ENCODE results near the gene GNAQ. TPM values are rescaled to one million over a fixed set of nuclear protein-coding genes. Genes with fewer than 3 reads are reported as not detected.

Gene GNAQ
- polyA plus RNA-seq, 1 of the 3 experiments (the other 2 are of a cell fraction), result 20.9 TPM

DNA sequence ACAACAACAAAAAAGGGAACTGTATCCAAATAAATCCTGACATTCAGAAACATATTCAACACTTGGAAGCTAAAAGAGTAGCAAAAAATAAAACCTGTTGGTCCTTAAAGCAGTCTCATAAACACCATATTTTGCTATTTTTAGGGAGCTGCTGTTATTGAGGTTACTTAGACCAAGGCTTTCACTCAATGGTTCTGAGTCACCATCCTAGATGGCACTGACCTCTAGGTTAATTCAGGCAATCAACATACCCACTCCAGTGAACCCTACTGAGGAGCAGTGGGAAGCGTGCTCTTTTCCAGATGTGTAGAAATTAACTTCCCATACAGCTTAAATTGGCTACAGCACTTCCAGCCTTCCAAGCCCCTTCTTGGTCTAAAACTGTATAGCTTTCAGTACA is 5.2 kb downstream of the GNAQ start:
- H3F3A ChIP-seq (replicated peaks; ENCODE audit: insufficient read depth), result peaks cover 15% of the 10 kb centered on the region
- no peaks in the 10 kb centered on the region for H3K9me2 ChIP-seq
- TF ChIP-seq, protein P1, sequence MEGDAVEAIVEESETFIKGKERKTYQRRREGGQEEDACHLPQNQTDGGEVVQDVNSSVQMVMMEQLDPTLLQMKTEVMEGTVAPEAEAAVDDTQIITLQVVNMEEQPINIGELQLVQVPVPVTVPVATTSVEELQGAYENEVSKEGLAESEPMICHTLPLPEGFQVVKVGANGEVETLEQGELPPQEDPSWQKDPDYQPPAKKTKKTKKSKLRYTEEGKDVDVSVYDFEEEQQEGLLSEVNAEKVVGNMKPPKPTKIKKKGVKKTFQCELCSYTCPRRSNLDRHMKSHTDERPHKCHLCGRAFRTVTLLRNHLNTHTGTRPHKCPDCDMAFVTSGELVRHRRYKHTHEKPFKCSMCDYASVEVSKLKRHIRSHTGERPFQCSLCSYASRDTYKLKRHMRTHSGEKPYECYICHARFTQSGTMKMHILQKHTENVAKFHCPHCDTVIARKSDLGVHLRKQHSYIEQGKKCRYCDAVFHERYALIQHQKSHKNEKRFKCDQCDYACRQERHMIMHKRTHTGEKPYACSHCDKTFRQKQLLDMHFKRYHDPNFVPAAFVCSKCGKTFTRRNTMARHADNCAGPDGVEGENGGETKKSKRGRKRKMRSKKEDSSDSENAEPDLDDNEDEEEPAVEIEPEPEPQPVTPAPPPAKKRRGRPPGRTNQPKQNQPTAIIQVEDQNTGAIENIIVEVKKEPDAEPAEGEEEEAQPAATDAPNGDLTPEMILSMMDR (IDR thresholded peaks at IDR 0.05), result no peak
- no peak for TF ChIP-seq FOXJ3 (CRISPR knock-in tag; IDR thresholded peaks at IDR 0.05)
- TF ChIP-seq RFX5 (IDR thresholded peaks at IDR 0.05; ENCODE audit: low read length), result no peak
- TF ChIP-seq RCOR1 (IDR thresholded peaks at IDR 0.05; ENCODE audit: low read length), result no peak
- TF ChIP-seq, protein P2, sequence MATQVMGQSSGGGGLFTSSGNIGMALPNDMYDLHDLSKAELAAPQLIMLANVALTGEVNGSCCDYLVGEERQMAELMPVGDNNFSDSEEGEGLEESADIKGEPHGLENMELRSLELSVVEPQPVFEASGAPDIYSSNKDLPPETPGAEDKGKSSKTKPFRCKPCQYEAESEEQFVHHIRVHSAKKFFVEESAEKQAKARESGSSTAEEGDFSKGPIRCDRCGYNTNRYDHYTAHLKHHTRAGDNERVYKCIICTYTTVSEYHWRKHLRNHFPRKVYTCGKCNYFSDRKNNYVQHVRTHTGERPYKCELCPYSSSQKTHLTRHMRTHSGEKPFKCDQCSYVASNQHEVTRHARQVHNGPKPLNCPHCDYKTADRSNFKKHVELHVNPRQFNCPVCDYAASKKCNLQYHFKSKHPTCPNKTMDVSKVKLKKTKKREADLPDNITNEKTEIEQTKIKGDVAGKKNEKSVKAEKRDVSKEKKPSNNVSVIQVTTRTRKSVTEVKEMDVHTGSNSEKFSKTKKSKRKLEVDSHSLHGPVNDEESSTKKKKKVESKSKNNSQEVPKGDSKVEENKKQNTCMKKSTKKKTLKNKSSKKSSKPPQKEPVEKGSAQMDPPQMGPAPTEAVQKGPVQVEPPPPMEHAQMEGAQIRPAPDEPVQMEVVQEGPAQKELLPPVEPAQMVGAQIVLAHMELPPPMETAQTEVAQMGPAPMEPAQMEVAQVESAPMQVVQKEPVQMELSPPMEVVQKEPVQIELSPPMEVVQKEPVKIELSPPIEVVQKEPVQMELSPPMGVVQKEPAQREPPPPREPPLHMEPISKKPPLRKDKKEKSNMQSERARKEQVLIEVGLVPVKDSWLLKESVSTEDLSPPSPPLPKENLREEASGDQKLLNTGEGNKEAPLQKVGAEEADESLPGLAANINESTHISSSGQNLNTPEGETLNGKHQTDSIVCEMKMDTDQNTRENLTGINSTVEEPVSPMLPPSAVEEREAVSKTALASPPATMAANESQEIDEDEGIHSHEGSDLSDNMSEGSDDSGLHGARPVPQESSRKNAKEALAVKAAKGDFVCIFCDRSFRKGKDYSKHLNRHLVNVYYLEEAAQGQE (IDR thresholded peaks at IDR 0.05; ENCODE audit: low read depth, low read length), result no peak
- TF ChIP-seq JUND (IDR thresholded peaks at IDR 0.05), result no peak
- TF ChIP-seq, protein P3, sequence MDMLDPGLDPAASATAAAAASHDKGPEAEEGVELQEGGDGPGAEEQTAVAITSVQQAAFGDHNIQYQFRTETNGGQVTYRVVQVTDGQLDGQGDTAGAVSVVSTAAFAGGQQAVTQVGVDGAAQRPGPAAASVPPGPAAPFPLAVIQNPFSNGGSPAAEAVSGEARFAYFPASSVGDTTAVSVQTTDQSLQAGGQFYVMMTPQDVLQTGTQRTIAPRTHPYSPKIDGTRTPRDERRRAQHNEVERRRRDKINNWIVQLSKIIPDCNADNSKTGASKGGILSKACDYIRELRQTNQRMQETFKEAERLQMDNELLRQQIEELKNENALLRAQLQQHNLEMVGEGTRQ (IDR thresholded peaks at IDR 0.05; ENCODE audit: borderline replicate concordance, low read depth, low read length), result no peak
- TF ChIP-seq TAF1 (IDR thresholded peaks at IDR 0.05; ENCODE audit: borderline replicate concordance, low read depth, low read length), result no peak
- no peak for TF ChIP-seq EP300 (IDR thresholded peaks at IDR 0.05; ENCODE audit: borderline replicate concordance in 1 of 2, low read depth in 1 of 2, low read length in 1 of 2)
- TF ChIP-seq EZH2phosphoT487 (IDR thresholded peaks at IDR 0.05; ENCODE audit: borderline replicate concordance, low read depth), result no peak
- TF ChIP-seq TEAD4 (IDR thresholded peaks at IDR 0.05; ENCODE audit: borderline replicate concordance, insufficient read depth), result no peak
- TF ChIP-seq NFIC (IDR thresholded peaks at IDR 0.05; ENCODE audit: borderline replicate concordance), result no peak
- TF ChIP-seq, protein P4, sequence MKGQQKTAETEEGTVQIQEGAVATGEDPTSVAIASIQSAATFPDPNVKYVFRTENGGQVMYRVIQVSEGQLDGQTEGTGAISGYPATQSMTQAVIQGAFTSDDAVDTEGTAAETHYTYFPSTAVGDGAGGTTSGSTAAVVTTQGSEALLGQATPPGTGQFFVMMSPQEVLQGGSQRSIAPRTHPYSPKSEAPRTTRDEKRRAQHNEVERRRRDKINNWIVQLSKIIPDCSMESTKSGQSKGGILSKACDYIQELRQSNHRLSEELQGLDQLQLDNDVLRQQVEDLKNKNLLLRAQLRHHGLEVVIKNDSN (IDR thresholded peaks at IDR 0.05; ENCODE audit: borderline replicate concordance, low read depth), result no peak
- no peak for TF ChIP-seq RAD21 (IDR thresholded peaks at IDR 0.05; ENCODE audit: low read length)
- TF ChIP-seq, protein P5, sequence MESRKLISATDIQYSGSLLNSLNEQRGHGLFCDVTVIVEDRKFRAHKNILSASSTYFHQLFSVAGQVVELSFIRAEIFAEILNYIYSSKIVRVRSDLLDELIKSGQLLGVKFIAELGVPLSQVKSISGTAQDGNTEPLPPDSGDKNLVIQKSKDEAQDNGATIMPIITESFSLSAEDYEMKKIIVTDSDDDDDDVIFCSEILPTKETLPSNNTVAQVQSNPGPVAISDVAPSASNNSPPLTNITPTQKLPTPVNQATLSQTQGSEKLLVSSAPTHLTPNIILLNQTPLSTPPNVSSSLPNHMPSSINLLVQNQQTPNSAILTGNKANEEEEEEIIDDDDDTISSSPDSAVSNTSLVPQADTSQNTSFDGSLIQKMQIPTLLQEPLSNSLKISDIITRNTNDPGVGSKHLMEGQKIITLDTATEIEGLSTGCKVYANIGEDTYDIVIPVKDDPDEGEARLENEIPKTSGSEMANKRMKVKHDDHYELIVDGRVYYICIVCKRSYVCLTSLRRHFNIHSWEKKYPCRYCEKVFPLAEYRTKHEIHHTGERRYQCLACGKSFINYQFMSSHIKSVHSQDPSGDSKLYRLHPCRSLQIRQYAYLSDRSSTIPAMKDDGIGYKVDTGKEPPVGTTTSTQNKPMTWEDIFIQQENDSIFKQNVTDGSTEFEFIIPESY (IDR thresholded peaks at IDR 0.05; ENCODE audit: borderline replicate concordance, low read depth), result no peak
- ChIA-PET CTCF (interaction anchor here (1.1 to 2.5 kb wide), 4 partner anchors 49 to 130 kb away, joined by 3 to 8 read pairs (median 4); no protein-coding TSS in a partner anchor), POLR2A (interaction anchor here (1.1 kb wide), 1 partner anchor 145 kb away, joined by 3 read pairs; no protein-coding TSS in a partner anchor)
- WGBS (ENCODE audit: low lambda C conversion rate), result 95% methylated on average over 1 of the region's 1 CpG
- peaks cover 68% of the 10 kb centered on the region for H4K20me1 ChIP-seq (ENCODE audit: insufficient read depth)
- H3K9me3 ChIP-seq, result no peaks in the 10 kb centered on the region
- H3K4me3 ChIP-seq (ENCODE audit: low read depth in 2 of 2, low read length in 1 of 2), result no peak overlapping the region
- no peak overlapping the region for H3K9ac ChIP-seq
- H3K79me2 ChIP-seq (ENCODE audit: insufficient read depth), result peaks cover 96% of the 10 kb centered on the region
- H3K27me3 ChIP-seq (ENCODE audit: insufficient read depth), result no peaks in the 10 kb centered on the region
- peak overlapping the region in 1 of 2 experiments; percentile 3; a peak in 2 of 4 replicates for H3K27ac ChIP-seq (ENCODE audit: low read depth in 2 of 2, low read length in 1 of 2)
- H2AFZ ChIP-seq (ENCODE audit: low read depth), result no peak overlapping the region
- 0 out of 2 replicates have a peak overlapping the region, but pooled peaks have one; percentile 26 for H3K4me2 ChIP-seq
- H3K36me3 ChIP-seq (replicated peaks in 1 of 2; ENCODE audit: control insufficient read depth in 1 of 2, insufficient read depth in 2 of 2, low read length in 1 of 2), result peaks cover 0 to 4% of the 10 kb centered on the region in 2 experiments
- H3K4me1 ChIP-seq (ENCODE audit: control insufficient read depth in 1 of 2, insufficient read depth in 2 of 2, low read depth in 1 of 2, low read length in 1 of 2), result peaks cover 34 to 49% of the 10 kb centered on the region in 2 experiments
- no peak for DNase-seq

Data from SK-N-SH (cell line).